HL-60 (cell line): Measurements from ENCODE around the gene RNF144A.
A peak's percentile ranks its signal among the peaks of the same experiment; 100 is the strongest.
"Not testable (repeated sequence)": the region's sequence is repeated elsewhere in the genome, so short reads cannot be mapped to it uniquely, and the experiment has no call there.

Experiments
- DNase-seq, 2 experiments: peaks; one replicate each; pipeline ENCODE4 v3.0.0-alpha.2; 2010 to 2020; ENCODE audit warnings: low read depth in 1 of 2, low spot score in 1 of 2
- H3K27ac ChIP-seq: fragments of 250-450 bp; sonication (Bioruptor Pico); replicated peaks from 2 replicates; pipeline ENCODE4 v1.5.1; 2020; ENCODE audit warnings: mild to moderate bottlenecking, moderate library complexity
- H3K27me3 ChIP-seq: fragments of 250-450 bp; sonication (Bioruptor Pico); 2 replicates; pipeline ENCODE4 v1.5.1; 2021; ENCODE audit warnings: mild to moderate bottlenecking, moderate library complexity; ENCODE audit not compliant: insufficient read depth, poor library complexity, severe bottlenecking
- H3K4me3 ChIP-seq: replicated peaks from 2 replicates; pipeline ENCODE4 v1.5.1; 2011; ENCODE audit warnings: mild to moderate bottlenecking, control low read depth, low read length; ENCODE audit not compliant: insufficient read depth
- CTCF ChIP-seq: IDR thresholded peaks from one replicate; pipeline ENCODE4 v1.5.1; 2011; ENCODE audit warnings: low read length, control low read depth, inconsistent platforms; ENCODE audit not compliant: insufficient read depth
- GABPA ChIP-seq: IDR thresholded peaks from 2 replicates; pipeline ENCODE4 v1.6.1; 2012; ENCODE audit warnings: low read depth
- POLR2AphosphoS5 ChIP-seq: IDR thresholded peaks from 2 replicates; pipeline ENCODE4 v1.6.1; 2012; ENCODE audit warnings: low read depth
- REST ChIP-seq: IDR thresholded peaks from 2 replicates; pipeline ENCODE4 v1.6.1; 2012; ENCODE audit warnings: low read depth; ENCODE audit not compliant: insufficient replicate concordance
- SPI1 ChIP-seq: IDR thresholded peaks from 2 replicates; pipeline ENCODE4 v1.6.1; 2012; ENCODE audit warnings: low read depth, mild to moderate bottlenecking, borderline replicate concordance

RNF144A gene

GRCh38 chr2:6896930-6897759 is 20.1 kb upstream of the RNF144A start:
- no peaks in the 10 kb centered on the region for H3K27me3 ChIP-seq
- H3K4me3 ChIP-seq, result no peak overlapping the region
- no peak overlapping the region for H3K27ac ChIP-seq
- DNase-seq, result no peak
- TF ChIP-seq CTCF (peak; percentile 25), GABPA (no peak)

- H3K27me3 ChIP-seq, DNase-seq, H3K4me3 ChIP-seq, H3K27ac ChIP-seq: not testable (repeated sequence)
Observed at GRCh38 chr2:6902581-6902980, 14.6 kb upstream of the RNF144A start.

GRCh38 chr2:6905668-6906067 is 11.5 kb upstream of the RNF144A start:
- TF ChIP-seq POLR2AphosphoS5, result no peak
- TF ChIP-seq CTCF, result no peak
- no peak for TF ChIP-seq REST
- no peak for TF ChIP-seq SPI1
- no peak for TF ChIP-seq GABPA

GRCh38 chr2:6906165-6906741 is 11.0 kb upstream of the RNF144A start:
- no peak overlapping the region for H3K27ac ChIP-seq
- TF ChIP-seq GABPA (no peak), POLR2AphosphoS5 (no peak), SPI1 (no peak), CTCF (no peak), REST (no peak)
- no peaks in the 10 kb centered on the region for H3K27me3 ChIP-seq
- no peak for DNase-seq
- no peak overlapping the region for H3K4me3 ChIP-seq

More at GRCh38 chr2:6905668-6906067, 11.5 kb upstream of the RNF144A start:
- no peak for DNase-seq
- Histone ChIP-seq H3K27ac (no peak overlapping the region), H3K27me3 (no peaks in the 10 kb centered on the region), H3K4me3 (no peak overlapping the region)
